GM12801 (cell line): ENCODE measurements around the gene KSR2.

Experiments used
- CTCF ChIP-seq: IDR thresholded peaks from one replicate; pipeline ENCODE4 v1.5.1; 2011; ENCODE audit warnings: control low read depth; ENCODE audit not compliant: insufficient read length; ENCODE audit errors: extremely low read depth

The KSR2 gene

GRCh38 chr12:117671734-117672133 lies 297.1 kb downstream of the KSR2 start:
- no peak for TF ChIP-seq CTCF

GRCh38 chr12:117664169-117664568 lies 304.6 kb downstream of the KSR2 start:
- TF ChIP-seq CTCF, result no peak

- TF ChIP-seq CTCF, result no peak
These were observed 306.0 kb downstream of the KSR2 start for GRCh38 chr12:117662620-117663395.

GRCh38 chr12:117662220-117662619 lies 306.6 kb downstream of the KSR2 start:
- TF ChIP-seq CTCF, result no peak

- no peak for TF ChIP-seq CTCF
These were observed 307.3 kb downstream of the KSR2 start for GRCh38 chr12:117661471-117661870.

- no peak for TF ChIP-seq CTCF
These were observed 307.9 kb downstream of the KSR2 start for GRCh38 chr12:117660896-117661295.

- TF ChIP-seq CTCF, result no peak
These were observed 310.6 kb downstream of the KSR2 start for GRCh38 chr12:117658226-117658625.

- TF ChIP-seq CTCF, result no peak
These were observed 319.0 kb downstream of the KSR2 start for GRCh38 chr12:117649796-117650195.
